Fibroblast of villous mesenchyme (primary cell): Measurements from ENCODE around the gene KIFC3. TPM values are rescaled to one million over a fixed set of nuclear protein-coding genes. Genes with fewer than 3 reads are reported as not detected.
"Not testable (repeated sequence)": the region's sequence is repeated elsewhere in the genome, so short reads cannot be mapped to it uniquely, and the experiment has no call there.

Experiments
- DNase-seq: peaks from one replicate; pipeline ENCODE4 v3.0.0-alpha.2; 2010; ENCODE audit warnings: low read depth
- H3K4me3 ChIP-seq: 2 replicates; pipeline ENCODE4 v1.5.1; 2011; ENCODE audit warnings: low read depth, mild to moderate bottlenecking, low read length
- total RNA-seq: library from RNA; depleted of rRNA; stranded (reverse); fragments of >200 nt; gene quantifications from 2 replicates; pipeline ENCODE4 v1.2.3, GENCODE V29; 2012
- TF ChIP-seq, protein P1 (sequence below): IDR thresholded peaks from 2 replicates; pipeline ENCODE4 v1.5.1; 2012; ENCODE audit warnings: low read depth, mild to moderate bottlenecking, low read length; ENCODE audit not compliant: insufficient read depth

Gene KIFC3, protein sequence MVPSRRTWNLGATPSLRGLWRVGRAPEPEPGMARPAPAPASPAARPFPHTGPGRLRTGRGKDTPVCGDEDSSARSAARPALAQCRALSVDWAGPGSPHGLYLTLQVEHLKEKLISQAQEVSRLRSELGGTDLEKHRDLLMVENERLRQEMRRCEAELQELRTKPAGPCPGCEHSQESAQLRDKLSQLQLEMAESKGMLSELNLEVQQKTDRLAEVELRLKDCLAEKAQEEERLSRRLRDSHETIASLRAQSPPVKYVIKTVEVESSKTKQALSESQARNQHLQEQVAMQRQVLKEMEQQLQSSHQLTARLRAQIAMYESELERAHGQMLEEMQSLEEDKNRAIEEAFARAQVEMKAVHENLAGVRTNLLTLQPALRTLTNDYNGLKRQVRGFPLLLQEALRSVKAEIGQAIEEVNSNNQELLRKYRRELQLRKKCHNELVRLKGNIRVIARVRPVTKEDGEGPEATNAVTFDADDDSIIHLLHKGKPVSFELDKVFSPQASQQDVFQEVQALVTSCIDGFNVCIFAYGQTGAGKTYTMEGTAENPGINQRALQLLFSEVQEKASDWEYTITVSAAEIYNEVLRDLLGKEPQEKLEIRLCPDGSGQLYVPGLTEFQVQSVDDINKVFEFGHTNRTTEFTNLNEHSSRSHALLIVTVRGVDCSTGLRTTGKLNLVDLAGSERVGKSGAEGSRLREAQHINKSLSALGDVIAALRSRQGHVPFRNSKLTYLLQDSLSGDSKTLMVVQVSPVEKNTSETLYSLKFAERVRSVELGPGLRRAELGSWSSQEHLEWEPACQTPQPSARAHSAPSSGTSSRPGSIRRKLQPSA
- total RNA-seq, result 72.5 and 88.6 TPM in 2 replicates

DNA sequence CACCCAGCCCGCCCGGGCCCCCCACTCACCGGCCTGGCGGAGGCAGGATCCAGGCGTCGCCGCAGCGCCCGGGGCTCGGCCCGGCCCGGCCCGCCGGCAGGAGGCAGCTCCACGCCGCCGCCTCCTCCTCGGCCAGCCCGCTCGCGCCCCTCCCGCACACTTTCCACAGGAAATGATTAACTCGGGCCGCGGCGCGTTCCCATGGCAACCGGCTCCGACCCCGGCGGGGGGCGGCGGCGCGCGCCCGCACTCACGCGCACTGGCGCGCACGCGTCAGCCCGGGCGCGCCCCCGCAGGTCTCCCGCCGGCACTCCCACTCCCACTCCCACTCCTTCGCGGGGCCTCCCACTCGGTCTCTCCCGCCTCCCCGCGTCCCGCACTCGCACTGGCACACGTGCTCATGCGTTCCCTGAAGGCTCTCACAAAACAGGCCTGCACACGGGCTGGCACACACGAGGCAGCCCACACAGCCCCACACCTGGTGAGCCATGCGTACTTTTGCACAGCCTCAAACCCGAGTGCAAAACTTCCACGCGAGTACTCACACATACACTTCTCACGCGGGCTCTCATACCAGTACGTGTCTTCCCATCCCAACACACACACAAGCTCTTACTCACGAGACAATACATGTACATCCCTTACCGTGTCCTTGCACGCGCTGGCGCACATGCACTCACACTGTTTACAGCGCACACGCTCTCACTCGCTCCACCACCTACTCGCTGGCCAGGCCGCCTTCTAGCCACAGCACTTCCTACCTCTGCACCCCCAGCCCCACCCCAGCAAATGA, at the start of gene KIFC3:
Gene KIFC3 (minus strand): TSS at position 151 of the 793 bp plus-strand sequence. CDS start 4,248 bp downstream, outside the sequence.
- peak; percentile 74 for DNase-seq
- TF ChIP-seq, protein P1, sequence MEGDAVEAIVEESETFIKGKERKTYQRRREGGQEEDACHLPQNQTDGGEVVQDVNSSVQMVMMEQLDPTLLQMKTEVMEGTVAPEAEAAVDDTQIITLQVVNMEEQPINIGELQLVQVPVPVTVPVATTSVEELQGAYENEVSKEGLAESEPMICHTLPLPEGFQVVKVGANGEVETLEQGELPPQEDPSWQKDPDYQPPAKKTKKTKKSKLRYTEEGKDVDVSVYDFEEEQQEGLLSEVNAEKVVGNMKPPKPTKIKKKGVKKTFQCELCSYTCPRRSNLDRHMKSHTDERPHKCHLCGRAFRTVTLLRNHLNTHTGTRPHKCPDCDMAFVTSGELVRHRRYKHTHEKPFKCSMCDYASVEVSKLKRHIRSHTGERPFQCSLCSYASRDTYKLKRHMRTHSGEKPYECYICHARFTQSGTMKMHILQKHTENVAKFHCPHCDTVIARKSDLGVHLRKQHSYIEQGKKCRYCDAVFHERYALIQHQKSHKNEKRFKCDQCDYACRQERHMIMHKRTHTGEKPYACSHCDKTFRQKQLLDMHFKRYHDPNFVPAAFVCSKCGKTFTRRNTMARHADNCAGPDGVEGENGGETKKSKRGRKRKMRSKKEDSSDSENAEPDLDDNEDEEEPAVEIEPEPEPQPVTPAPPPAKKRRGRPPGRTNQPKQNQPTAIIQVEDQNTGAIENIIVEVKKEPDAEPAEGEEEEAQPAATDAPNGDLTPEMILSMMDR, result no peak

DNA sequence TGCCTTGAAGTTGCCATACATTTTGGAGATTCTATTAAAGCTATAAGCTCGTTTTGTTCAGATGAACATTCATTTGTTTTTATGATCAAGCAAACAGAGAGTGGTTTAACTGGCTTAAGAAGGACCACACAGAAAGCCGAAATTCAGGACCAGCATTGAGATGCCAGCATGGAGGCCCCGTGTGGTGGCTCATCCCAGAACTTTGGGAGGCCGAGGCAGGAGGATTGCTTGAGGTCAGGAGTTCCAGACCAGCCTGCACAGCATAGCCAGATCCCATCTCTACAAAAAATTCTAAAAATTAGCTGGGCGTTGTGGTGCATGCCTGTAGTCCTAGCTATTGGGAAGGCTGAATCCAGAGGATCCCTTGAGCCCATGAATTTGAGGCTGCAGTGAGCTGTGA, 45.9 kb upstream of the KIFC3 start:
- no peak overlapping the region for H3K4me3 ChIP-seq
- DNase-seq, result no peak
- TF ChIP-seq, protein P1, result no peak

More for the DNA sequence above, at the start of gene KIFC3:
- peak within 1 kb of the TSS; percentile 79 for H3K4me3 ChIP-seq

DNA sequence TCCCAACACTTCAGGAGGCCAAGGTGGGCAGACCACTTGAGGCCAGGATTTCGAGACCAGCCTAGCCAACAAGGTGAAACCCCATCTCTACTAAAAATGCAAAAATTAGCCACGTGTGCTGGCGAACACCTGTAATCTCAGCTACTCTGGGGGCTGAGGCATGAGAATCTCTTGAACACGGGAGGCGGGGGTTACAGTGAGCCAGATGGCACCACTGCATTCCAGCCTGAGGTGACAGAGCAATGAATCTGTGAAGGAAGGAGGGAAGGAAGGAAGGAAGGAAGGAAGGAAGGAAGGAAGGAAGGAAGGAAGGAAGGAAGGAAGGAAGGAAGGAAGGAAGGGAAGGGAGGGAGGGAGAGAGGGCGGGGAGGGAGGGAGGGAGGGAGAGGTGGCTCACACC, 44.6 kb upstream of the KIFC3 start:
- not testable (repeated sequence) for DNase-seq, H3K4me3 ChIP-seq

DNA sequence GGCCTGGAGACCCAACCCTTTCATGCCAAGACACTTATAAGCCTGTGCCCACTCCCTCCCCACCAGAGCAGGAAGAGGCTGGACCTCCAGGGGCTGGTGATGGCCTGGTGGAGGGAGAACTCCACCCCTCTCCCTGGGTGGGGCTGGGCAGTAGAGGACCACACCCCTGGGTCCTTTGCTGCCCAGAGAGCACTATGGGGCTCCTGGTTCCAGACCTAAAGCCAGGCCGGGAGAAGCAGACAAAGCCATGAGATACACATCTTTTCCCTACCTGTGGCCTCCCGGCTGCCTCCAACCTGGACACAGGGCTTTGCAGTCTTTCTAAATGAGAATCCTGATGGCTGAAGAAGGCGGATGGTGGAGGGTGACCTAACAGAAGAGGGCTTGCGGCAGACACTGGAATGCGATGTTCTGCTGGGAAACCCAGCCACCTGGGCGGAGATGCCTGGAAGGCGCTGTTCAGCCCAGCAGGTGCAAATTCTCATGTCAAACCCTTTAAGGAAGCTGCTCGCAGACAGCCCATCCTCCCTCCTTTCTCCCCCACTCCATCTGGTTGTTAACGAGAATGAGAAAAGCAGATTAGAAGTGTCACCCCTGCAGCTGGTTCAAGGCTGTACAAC, 43.9 kb upstream of the KIFC3 start:
- TF ChIP-seq, protein P1, result no peak
- H3K4me3 ChIP-seq, result no peak overlapping the region
- no peak for DNase-seq

DNA sequence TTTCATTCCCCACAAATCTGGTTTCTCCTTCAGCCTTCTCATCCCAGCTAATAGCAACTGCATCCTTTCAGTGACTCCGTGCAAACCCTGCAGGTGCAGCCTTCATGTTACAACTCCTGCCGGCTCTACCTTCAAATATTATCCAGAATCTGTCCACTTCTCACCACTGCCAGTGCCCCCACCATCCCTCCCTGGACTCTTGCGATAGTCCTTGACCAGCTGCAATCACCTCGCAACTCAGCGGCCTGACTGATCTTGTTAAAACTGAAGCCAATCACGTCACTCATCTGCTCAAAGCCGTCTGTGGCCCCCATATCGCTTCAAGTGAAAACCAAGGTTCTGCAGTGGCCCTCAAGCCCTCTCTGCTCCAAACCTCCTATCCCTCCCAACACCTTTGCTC, 42.8 kb upstream of the KIFC3 start:
- no peak overlapping the region for H3K4me3 ChIP-seq
- no peak for DNase-seq
- TF ChIP-seq, protein P1, result no peak

DNA sequence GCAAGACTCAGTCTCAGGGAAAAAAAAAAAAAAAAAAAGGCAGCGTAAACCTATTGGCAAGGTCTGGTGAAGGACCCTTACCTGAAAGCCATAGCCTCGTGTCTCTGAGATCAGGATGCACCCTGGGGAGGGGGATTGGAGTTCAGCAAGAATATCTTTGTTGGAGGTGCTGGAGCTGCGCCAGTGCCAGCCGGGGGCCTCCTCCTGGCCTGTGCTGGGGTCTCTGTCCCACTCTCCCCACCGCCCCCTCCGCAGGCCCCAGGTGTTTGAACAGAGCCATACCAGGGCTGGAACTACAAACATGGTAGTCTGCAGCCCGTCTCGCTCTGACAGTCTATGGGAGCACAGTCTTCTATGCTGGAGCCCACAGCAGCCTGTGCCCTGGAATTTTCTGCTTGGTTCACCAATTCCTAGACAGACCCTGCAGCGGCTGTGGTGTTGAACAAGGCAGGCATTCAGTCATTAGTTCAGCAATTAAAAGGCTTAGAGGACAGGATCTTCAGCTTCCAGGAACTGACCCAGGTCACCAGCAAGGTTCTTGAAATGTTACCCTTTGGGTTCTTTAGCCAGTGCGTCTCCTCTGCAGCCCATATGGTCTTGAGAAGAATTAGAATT, 42.2 kb upstream of the KIFC3 start:
- TF ChIP-seq, protein P1, result no peak
- no peak for DNase-seq
- H3K4me3 ChIP-seq, result no peak overlapping the region
